Fibroblast of skin of left quadriceps (primary cell): ENCODE results near the gene SLC35D1.
A peak's percentile ranks its signal among the peaks of the same experiment; 100 is the strongest.

Experiments
- DNase-seq, 2 experiments: peaks; one replicate each; pipeline ENCODE4 v3.0.0-alpha.2; 2013; ENCODE audit warnings: low read depth in 2 of 2

The SLC35D1 gene

GRCh38 chr1:67044631-67045270, 9.2 kb downstream of the SLC35D1 start:
- DNase-seq: no peak

- DNase-seq: no peak
Measured at GRCh38 chr1:67043366-67043765, 10.6 kb downstream of the SLC35D1 start.

GRCh38 chr1:67041841-67042503, 12.0 kb downstream of the SLC35D1 start:
- DNase-seq: no peak

- no peak for DNase-seq
Measured at GRCh38 chr1:67040405-67040804, 13.5 kb downstream of the SLC35D1 start.

- DNase-seq: no peak
Measured at GRCh38 chr1:67031859-67032247, 22.1 kb downstream of the SLC35D1 start.

- DNase-seq: peak in 1 of 2 experiments; percentile 11
Measured at GRCh38 chr1:67031121-67031858, 22.7 kb downstream of the SLC35D1 start.

GRCh38 chr1:67029472-67029871, 24.5 kb downstream of the SLC35D1 start:
- no peak for DNase-seq

- DNase-seq: no peak
Measured at GRCh38 chr1:67020765-67021164, 33.2 kb downstream of the SLC35D1 start.

DNA sequence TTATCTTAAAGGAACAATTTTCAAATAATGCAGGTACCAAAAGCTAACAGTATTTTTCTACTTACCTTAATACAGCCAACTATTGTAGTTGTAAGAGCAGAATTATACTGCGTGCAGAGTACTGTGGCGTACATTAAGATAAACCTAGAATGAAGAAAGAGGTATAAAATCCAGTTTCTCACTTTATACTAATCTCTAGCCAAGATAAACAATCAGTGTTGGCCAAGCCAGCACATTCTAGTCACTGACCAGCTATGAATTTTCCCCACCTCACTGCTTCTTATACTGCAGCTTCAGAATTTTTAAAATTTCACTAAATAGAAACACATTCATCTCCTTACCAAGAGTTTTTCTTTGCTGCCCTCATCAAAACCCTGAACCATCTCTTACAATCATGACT, 33.6 kb downstream of the SLC35D1 start:
- DNase-seq: peak in 1 of 2 experiments; percentile 11

- peak; percentile 31 to 44 for DNase-seq
Measured at GRCh38 chr1:67019600-67020136, 34.3 kb downstream of the SLC35D1 start.

DNA sequence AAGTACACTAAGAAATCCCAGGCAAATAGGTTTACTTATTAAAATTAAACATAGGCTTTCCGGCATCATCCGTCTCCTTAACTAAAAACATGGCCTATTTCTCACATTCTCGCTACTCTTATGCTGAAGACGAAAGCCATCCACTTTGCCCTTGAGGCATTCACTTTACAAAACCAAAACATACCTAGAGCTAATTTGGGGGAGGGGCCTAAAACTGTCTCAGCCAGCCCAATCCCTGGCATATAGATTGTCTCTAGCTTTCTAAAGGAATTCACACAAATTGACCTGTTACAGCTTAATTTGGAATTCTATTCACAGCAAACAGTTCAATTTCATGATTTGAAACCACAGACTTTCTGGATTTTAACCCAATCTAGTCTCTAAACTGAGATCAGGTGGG, 34.8 kb downstream of the SLC35D1 start:
- DNase-seq: no peak

GRCh38 chr1:67018574-67018973, 35.4 kb downstream of the SLC35D1 start:
- no peak for DNase-seq

GRCh38 chr1:67013573-67013972, 40.4 kb downstream of the SLC35D1 start:
- peak in 1 of 2 experiments; percentile 8 for DNase-seq

- DNase-seq: no peak
Measured at GRCh38 chr1:67009792-67010191, 44.2 kb downstream of the SLC35D1 start.

DNA sequence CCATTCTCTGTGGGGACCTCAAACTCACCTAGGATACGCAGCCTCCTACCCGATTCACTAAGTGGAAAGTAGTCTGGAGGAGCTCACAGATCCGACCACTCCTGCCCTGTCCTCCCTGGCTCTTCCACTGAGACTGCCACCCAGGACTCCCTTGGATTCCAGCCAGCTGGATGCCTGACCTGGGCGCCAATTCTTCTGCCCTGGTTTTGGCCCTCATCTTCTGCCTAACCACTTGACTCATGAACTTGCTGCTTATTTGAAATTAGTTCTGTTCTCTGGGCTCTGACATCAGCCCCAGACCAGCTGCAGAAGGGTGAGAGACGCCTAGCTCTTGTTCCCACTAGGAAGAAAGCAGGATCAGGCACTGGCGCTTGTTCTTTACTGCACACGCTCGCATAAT, 48.9 kb downstream of the SLC35D1 start:
- no peak for DNase-seq

- DNase-seq: no peak
Measured at GRCh38 chr1:67004176-67004575, 49.8 kb downstream of the SLC35D1 start.

DNA sequence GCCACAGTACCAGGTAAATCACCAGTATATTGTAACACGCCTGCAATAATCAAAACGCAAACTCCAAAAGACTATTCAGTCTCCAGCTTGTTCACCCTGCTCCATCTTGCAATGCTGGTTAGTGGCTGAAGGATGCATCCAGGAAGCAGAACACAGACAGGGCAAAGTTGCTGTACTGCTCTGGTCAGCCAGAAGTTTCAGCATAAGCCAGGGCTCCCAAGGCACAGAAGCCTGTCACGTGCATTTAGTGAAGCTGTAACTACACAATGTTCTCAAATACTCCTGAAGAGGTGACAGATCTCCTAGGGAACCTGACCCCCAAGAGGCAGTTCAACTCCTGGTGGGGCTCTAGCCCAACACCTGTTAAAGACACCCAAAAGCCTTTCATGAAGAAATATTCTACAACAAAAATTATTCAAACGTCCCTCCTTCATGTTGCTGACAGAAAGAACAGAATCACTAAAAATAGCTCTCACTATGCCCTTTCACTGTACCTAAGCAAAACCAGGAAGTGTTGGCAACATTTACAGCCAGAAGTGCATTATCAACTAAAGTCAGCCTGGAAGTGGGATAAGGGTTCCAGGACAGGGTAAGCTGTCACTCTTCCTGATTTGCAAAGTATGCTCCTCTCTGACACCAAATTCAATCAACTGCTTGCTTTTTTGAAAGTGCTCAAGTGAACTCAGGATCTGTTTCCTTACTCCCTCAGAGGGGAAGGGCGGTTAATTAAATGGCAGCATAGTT, 52.1 kb downstream of the SLC35D1 start:
- DNase-seq: no peak

DNA sequence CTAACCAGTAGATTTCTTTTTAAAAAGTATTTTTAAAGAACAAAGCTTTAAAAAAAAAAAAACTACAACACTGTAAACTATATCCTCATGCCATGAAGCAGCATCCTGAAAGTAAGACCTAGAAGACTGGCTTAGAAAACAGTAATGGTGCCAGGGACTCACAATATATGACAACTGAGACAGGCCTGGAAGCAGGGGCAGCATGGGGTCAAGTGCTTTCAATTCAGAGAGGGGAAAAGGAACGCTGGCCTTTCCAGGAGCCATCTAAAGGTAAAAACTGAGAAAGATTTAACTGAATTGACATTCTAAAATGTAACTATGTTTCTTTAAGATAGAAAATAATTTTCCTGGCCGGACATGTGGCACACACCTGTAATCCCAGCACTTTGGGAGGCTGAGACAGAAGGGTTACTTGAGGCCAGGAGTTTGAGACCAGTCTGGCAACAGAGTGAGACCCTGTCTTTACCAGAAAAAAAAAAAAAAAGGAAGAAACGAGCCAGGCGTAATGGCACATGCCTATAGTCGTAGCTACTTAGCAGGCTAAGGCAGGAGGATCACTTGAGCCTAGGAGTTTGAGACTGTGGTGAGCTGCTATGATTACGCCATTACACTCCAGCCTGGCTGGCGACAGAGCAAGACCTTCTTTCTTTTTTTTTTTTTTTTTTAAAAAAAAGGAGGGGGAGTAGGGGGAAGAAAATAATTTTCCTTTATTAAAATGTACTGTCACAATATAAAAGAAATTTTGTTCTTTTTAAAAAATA, 54.1 kb downstream of the SLC35D1 start:
- no peak for DNase-seq

GRCh38 chr1:66998972-66999371, 55.0 kb downstream of the SLC35D1 start:
- no peak for DNase-seq

DNA sequence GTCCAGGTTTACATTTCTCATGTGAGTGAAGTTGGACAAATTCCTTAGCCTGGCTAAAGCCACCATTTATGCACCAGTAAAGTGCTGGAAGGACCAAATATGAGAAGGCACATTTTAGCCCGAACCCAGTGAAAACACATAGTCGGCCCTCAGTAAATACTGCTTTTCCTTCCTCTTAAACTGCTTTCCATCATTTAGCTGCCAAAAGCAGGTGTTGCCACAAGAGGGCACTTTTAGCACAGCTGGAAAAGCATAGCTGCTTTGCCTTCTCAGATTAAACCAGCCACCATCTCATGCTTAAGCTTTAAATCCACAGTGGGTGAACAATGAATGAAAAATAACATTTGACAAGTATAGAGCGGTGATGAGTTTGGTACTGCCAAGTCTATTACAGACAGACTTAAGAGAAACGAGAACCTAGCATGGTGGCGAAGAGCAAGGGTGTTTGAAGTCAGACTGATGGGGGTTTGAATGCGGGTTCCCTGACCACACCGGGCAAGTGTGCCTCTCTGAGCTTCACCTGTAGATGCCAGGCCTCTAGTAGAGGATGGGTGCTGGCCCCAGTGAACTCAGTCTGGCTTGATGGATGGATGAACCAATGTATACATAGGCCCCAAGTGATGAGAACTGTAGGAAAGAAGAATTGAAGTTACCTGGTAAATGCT, 57.8 kb downstream of the SLC35D1 start:
- peak; percentile 38 to 46 for DNase-seq

DNA sequence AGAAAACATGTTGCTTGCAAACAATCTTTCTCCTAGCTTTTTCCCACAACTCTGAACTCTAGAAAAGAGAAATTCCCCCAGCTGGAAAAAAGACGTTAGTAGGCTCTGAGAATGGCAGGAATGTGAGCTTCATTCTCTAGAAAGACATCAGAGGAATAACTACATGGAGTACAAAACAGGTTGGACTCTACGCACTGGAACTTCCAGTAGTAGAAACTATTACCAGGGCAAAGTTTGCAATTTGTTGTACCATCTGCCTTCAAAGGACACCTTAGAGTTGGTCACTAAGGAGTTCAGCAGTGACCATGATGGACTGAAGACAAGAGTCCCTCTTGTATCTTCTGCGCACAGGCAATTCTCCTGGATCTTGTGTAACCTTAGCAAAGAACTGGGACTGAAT, 60.9 kb downstream of the SLC35D1 start:
- DNase-seq: no peak
